Measurements from ENCODE around the gene BTAF1. TPM values are rescaled to one million over a fixed set of nuclear protein-coding genes. Genes with fewer than 3 reads are reported as not detected.

The BTAF1 gene
- total RNA-seq (2021; ENCODE audit: unreplicated experiment) (42.5 TPM), Bru-seq, nascent RNA (percentile 93 among the genes with signal in this experiment), BruChase-seq, experiment 1, labeled RNA remaining after a 6-hour chase (percentile 91 among the genes with signal in this experiment), BruChase-seq, experiment 2, labeled RNA remaining after a 2-hour chase (percentile 89 among the genes with signal in this experiment)
- polyA plus RNA-seq (2012): 21.8 and 25.8 TPM in 2 replicates
- long read RNA-seq, full-length matches to known transcripts: 1 of 90 reads
- long read RNA-seq, partial matches to known transcripts: 54 of 90 reads
- long read RNA-seq, other reads (novel, unspliced or antisense): 35 of 90 reads

GRCh38 chr10:91923371-91924211, at the start of gene BTAF1:
Gene BTAF1, plus strand, starts transcription at chr10:91923770. Its CDS starts 307 bp downstream, at chr10:91924077.
- peak within 1 kb of the TSS; percentile 89 for H3K9ac ChIP-seq (ENCODE audit: low read length)
- CTCF ChIA-PET: interaction anchor here (1.0 to 1.3 kb wide), 3 partner anchors 9 to 165 kb away, joined by 3 to 12 read pairs (median 4); no protein-coding TSS in a partner anchor
- H3K9me3 ChIP-seq (ENCODE audit: control insufficient read depth in 1 of 2, insufficient read depth in 1 of 2, low read depth in 1 of 2, low read length in 2 of 2): no peaks in the 10 kb centered on the region
- peak; percentile 93 for DNase-seq (ENCODE audit: low read depth, low spot score)
- H3K4me1 ChIP-seq (ENCODE audit: control insufficient read depth in 1 of 2, insufficient read depth in 2 of 2, low read length in 2 of 2): peaks cover 7 to 19% of the 10 kb centered on the region in 2 experiments; a peak in 3 of 4 replicates
- H3K9me2 ChIP-seq (ENCODE audit: insufficient read depth): no peaks in the 10 kb centered on the region
- no TSS peak for BruUV-seq (replicated peaks)
- intact Hi-C loops (cut with micrococcal nuclease): no loop called here
- peak within 1 kb of the TSS; percentile 72 to 74 for H3K4me3 ChIP-seq (replicated peaks in 1 of 2; ENCODE audit: low read depth in 1 of 2, low read length in 2 of 2)
- peaks cover 50% of the 10 kb centered on the region for H3K79me2 ChIP-seq (ENCODE audit: insufficient read depth, low read length)
- H3K4me2 ChIP-seq (ENCODE audit: low read length): peak within 1 kb of the TSS; percentile 87
- ATAC-seq: peak; percentile 97
- RAD21 ChIA-PET (ENCODE audit: low non-redundant PET in 1 of 2, low total read pairs in 2 of 2, uncharacterized antibody in 2 of 2, unreplicated experiment in 2 of 2): interaction anchor here in 1 of 2 experiments (0.5 to 0.8 kb wide), 3 partner anchors 11 to 1559 kb away, joined by 3 to 4 read pairs (median 3); no protein-coding TSS in a partner anchor
- POLR2A ChIA-PET: interaction anchor here (0.7 to 1.3 kb wide), 5 partner anchors 9 to 625 kb away, joined by 3 to 6 read pairs (median 4); partner anchors contain the start of gene FGFBP3
- peak within 1 kb of the TSS; percentile 29 for H2AFZ ChIP-seq (ENCODE audit: low read depth, low read length, poor library complexity, severe bottlenecking)
- peaks cover 2 to 5% of the 10 kb centered on the region in 2 experiments; a peak in 2 of 4 replicates for H3K36me3 ChIP-seq (ENCODE audit: control insufficient read depth in 1 of 2, insufficient read depth in 2 of 2, low read length in 2 of 2)
- H4K20me1 ChIP-seq (ENCODE audit: insufficient read depth): peaks cover 21% of the 10 kb centered on the region; the same call in 1 of the 2 replicates
- H3K27ac ChIP-seq (ENCODE audit: low read depth, low read length): peak within 1 kb of the TSS; percentile 68
- no peaks in the 10 kb centered on the region for H3K27me3 ChIP-seq (ENCODE audit: insufficient read depth, low read length)
- TF ChIP-seq CBX3 (IDR thresholded peaks at IDR 0.05; ENCODE audit: low read depth) (peak; percentile 82), ZNF274 (IDR thresholded peaks at IDR 0.05; ENCODE audit: low read depth, low read length) (no peak), SRF (IDR thresholded peaks at IDR 0.05; ENCODE audit: low read depth) (peak; percentile 84), EZH2 (IDR thresholded peaks at IDR 0.05) (no peak), ATF3 (IDR thresholded peaks at IDR 0.05) (no peak), CEBPB (IDR thresholded peaks at IDR 0.05; ENCODE audit: low read depth) (no peak), POLR2AphosphoS5 (IDR thresholded peaks at IDR 0.05; ENCODE audit: low read depth, low read length) (peak; percentile 94), TCF7L2 (IDR thresholded peaks at IDR 0.05; ENCODE audit: borderline replicate concordance, extremely low read depth, insufficient read depth, insufficient read length) (peak; percentile 81), FOSL1 (IDR thresholded peaks at IDR 0.05; ENCODE audit: low read depth) (no peak), ZFX (IDR thresholded peaks at IDR 0.05) (peak; percentile 96), JUND (IDR thresholded peaks at IDR 0.05) (peak; percentile 39), EZH2phosphoT487 (IDR thresholded peaks at IDR 0.05; ENCODE audit: borderline replicate concordance) (no peak), POLR2A (IDR thresholded peaks at IDR 0.05; ENCODE audit: borderline replicate concordance, extremely low read depth, insufficient read depth, insufficient read length) (peak; percentile 98), SIN3A (IDR thresholded peaks at IDR 0.05; ENCODE audit: low read depth) (peak; percentile 89; the same call in 1 of the 2 replicates), ELF1 (IDR thresholded peaks at IDR 0.05; ENCODE audit: borderline replicate concordance, low read depth) (peak; percentile 12; the same call in 1 of the 2 replicates), SP1 (IDR thresholded peaks at IDR 0.05; ENCODE audit: low read depth) (peak; percentile 59), EGR1 (IDR thresholded peaks at IDR 0.05; ENCODE audit: low read depth) (peak; percentile 48; the same call in 1 of the 2 replicates)
- TF ChIP-seq, protein P1, sequence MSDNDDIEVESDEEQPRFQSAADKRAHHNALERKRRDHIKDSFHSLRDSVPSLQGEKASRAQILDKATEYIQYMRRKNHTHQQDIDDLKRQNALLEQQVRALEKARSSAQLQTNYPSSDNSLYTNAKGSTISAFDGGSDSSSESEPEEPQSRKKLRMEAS (IDR thresholded peaks at IDR 0.05): peak; percentile 93
- TF ChIP-seq, protein P2, sequence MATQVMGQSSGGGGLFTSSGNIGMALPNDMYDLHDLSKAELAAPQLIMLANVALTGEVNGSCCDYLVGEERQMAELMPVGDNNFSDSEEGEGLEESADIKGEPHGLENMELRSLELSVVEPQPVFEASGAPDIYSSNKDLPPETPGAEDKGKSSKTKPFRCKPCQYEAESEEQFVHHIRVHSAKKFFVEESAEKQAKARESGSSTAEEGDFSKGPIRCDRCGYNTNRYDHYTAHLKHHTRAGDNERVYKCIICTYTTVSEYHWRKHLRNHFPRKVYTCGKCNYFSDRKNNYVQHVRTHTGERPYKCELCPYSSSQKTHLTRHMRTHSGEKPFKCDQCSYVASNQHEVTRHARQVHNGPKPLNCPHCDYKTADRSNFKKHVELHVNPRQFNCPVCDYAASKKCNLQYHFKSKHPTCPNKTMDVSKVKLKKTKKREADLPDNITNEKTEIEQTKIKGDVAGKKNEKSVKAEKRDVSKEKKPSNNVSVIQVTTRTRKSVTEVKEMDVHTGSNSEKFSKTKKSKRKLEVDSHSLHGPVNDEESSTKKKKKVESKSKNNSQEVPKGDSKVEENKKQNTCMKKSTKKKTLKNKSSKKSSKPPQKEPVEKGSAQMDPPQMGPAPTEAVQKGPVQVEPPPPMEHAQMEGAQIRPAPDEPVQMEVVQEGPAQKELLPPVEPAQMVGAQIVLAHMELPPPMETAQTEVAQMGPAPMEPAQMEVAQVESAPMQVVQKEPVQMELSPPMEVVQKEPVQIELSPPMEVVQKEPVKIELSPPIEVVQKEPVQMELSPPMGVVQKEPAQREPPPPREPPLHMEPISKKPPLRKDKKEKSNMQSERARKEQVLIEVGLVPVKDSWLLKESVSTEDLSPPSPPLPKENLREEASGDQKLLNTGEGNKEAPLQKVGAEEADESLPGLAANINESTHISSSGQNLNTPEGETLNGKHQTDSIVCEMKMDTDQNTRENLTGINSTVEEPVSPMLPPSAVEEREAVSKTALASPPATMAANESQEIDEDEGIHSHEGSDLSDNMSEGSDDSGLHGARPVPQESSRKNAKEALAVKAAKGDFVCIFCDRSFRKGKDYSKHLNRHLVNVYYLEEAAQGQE (IDR thresholded peaks at IDR 0.05; ENCODE audit: low read depth): no peak
- TF ChIP-seq, protein P3, sequence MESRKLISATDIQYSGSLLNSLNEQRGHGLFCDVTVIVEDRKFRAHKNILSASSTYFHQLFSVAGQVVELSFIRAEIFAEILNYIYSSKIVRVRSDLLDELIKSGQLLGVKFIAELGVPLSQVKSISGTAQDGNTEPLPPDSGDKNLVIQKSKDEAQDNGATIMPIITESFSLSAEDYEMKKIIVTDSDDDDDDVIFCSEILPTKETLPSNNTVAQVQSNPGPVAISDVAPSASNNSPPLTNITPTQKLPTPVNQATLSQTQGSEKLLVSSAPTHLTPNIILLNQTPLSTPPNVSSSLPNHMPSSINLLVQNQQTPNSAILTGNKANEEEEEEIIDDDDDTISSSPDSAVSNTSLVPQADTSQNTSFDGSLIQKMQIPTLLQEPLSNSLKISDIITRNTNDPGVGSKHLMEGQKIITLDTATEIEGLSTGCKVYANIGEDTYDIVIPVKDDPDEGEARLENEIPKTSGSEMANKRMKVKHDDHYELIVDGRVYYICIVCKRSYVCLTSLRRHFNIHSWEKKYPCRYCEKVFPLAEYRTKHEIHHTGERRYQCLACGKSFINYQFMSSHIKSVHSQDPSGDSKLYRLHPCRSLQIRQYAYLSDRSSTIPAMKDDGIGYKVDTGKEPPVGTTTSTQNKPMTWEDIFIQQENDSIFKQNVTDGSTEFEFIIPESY (IDR thresholded peaks at IDR 0.05; ENCODE audit: extremely low read depth, insufficient replicate concordance, low read length): no peak
